H9 (cell line): ENCODE measurements around the gene GM2A. TPM values are rescaled to one million over a fixed set of nuclear protein-coding genes. Genes with fewer than 3 reads are reported as not detected.

Experiments
- DNase-seq: peaks from one replicate; pipeline ENCODE4 v3.0.0-alpha.2; 2017
- H2AFZ ChIP-seq: one replicate; pipeline ENCODE4 v1.6.1; 2013; ENCODE audit warnings: mild to moderate bottlenecking, low read length, control low read depth, moderate library complexity
- H2AK5ac ChIP-seq: 2 replicates; pipeline ENCODE4 v1.6.1; 2013; ENCODE audit warnings: low read length, control low read depth, mixed read lengths; ENCODE audit not compliant: insufficient read length
- H2BK120ac ChIP-seq: one replicate; pipeline ENCODE4 v1.6.1; 2013; ENCODE audit warnings: low read depth, mild to moderate bottlenecking, low read length, control low read depth, inconsistent platforms; ENCODE audit not compliant: poor library complexity, severe bottlenecking
- H2BK12ac ChIP-seq: 2 replicates; pipeline ENCODE4 v1.6.1; 2013; ENCODE audit warnings: low read length, control low read depth, mixed read lengths, low read depth; ENCODE audit not compliant: insufficient read length
- H2BK15ac ChIP-seq: 2 replicates; pipeline ENCODE4 v1.6.1; 2013; ENCODE audit warnings: low read depth, low read length, control low read depth
- H2BK20ac ChIP-seq: one replicate; pipeline ENCODE4 v1.6.1; 2013; ENCODE audit warnings: low read depth, mild to moderate bottlenecking, low read length, control low read depth, inconsistent platforms; ENCODE audit not compliant: poor library complexity, severe bottlenecking
- H2BK5ac ChIP-seq: 2 replicates; pipeline ENCODE4 v1.6.1; 2013; ENCODE audit warnings: low read length, control low read depth, mixed read lengths; ENCODE audit not compliant: insufficient read length
- H3K14ac ChIP-seq: 2 replicates; pipeline ENCODE4 v1.6.1; 2013; ENCODE audit warnings: low read length, control low read depth; ENCODE audit not compliant: insufficient read depth
- H3K18ac ChIP-seq: 2 replicates; pipeline ENCODE4 v1.6.1; 2013; ENCODE audit warnings: low read depth, mild to moderate bottlenecking, mixed read lengths, low read length, control low read depth; ENCODE audit not compliant: insufficient read length
- H3K23ac ChIP-seq: 2 replicates; pipeline ENCODE4 v1.6.1; 2013; ENCODE audit warnings: low read length, control low read depth, mixed read lengths, low read depth; ENCODE audit not compliant: insufficient read length
- H3K23me2 ChIP-seq: 2 replicates; pipeline ENCODE4 v1.6.1; 2013; ENCODE audit warnings: low read depth, mild to moderate bottlenecking, mixed read lengths, low read length, control low read depth; ENCODE audit not compliant: insufficient read length, poor library complexity, severe bottlenecking
- H3K27ac ChIP-seq: 2 replicates; pipeline ENCODE4 v1.5.1; 2013; ENCODE audit warnings: low read length, control low read depth, mixed read lengths, low read depth; ENCODE audit not compliant: insufficient read length
- H3K27me3 ChIP-seq: 2 replicates; pipeline ENCODE4 v1.6.1; 2013; ENCODE audit warnings: low read length, control low read depth, inconsistent platforms; ENCODE audit not compliant: insufficient read depth
- H3K4ac ChIP-seq: 2 replicates; pipeline ENCODE4 v1.6.1; 2013; ENCODE audit warnings: low read depth, mild to moderate bottlenecking, control low read depth, inconsistent platforms, low read length, moderate library complexity
- H3K4me1 ChIP-seq: 2 replicates; pipeline ENCODE4 v1.6.1; 2013; ENCODE audit warnings: low read length, control low read depth, inconsistent platforms; ENCODE audit not compliant: insufficient read depth
- H3K4me2 ChIP-seq: 2 replicates; pipeline ENCODE4 v1.6.1; 2013; ENCODE audit warnings: low read length, control low read depth, mixed read lengths; ENCODE audit not compliant: insufficient read length, insufficient read depth
- H3K56ac ChIP-seq: 2 replicates; pipeline ENCODE4 v1.6.1; 2013; ENCODE audit warnings: low read depth, mild to moderate bottlenecking, mixed read lengths, low read length, control low read depth; ENCODE audit not compliant: insufficient read length
- H3K79me1 ChIP-seq: 2 replicates; pipeline ENCODE4 v1.6.1; 2013; ENCODE audit warnings: low read depth, mild to moderate bottlenecking, moderate library complexity, low read length, control low read depth, inconsistent platforms; ENCODE audit not compliant: insufficient read depth, poor library complexity, severe bottlenecking
- H3K79me2 ChIP-seq: 2 replicates; pipeline ENCODE4 v1.6.1; 2013; ENCODE audit warnings: low read length, control low read depth, inconsistent platforms; ENCODE audit not compliant: insufficient read depth
- H3K9ac ChIP-seq: 2 replicates; pipeline ENCODE4 v1.6.1; 2013; ENCODE audit warnings: low read length, control low read depth, mixed read lengths; ENCODE audit not compliant: insufficient read length; ENCODE audit errors: extremely low read depth
- H3K9me3 ChIP-seq: one replicate; pipeline ENCODE4 v1.6.1; 2013; ENCODE audit warnings: low read depth, low read length, inconsistent platforms; ENCODE audit not compliant: control insufficient read depth
- H3T11ph ChIP-seq: one replicate; pipeline ENCODE4 v1.6.1; 2013; ENCODE audit warnings: mild to moderate bottlenecking, low read length, control low read depth, inconsistent platforms
- H4K20me1 ChIP-seq: one replicate; pipeline ENCODE4 v1.6.1; 2013; ENCODE audit not compliant: control insufficient read depth, insufficient read length, insufficient read depth
- H4K5ac ChIP-seq: 2 replicates; pipeline ENCODE4 v1.6.1; 2013; ENCODE audit warnings: low read depth, mild to moderate bottlenecking, mixed read lengths, low read length, control low read depth; ENCODE audit not compliant: insufficient read length
- H4K8ac ChIP-seq: replicated peaks from 2 replicates; pipeline ENCODE4 v1.6.1; 2013; ENCODE audit warnings: low read length, control low read depth, mixed read lengths, low read depth; ENCODE audit not compliant: insufficient read length
- H4K91ac ChIP-seq: 2 replicates; pipeline ENCODE4 v1.6.1; 2013; ENCODE audit warnings: low read depth, mild to moderate bottlenecking, moderate library complexity, mixed read lengths, low read length, control low read depth; ENCODE audit not compliant: insufficient read length
- H3K27ac Mint-ChIP-seq, 3 experiments: 2 replicates in 2 of 3; 3 replicates in 1 of 3; pipeline ENCODE4 v1.8.0; 2020 to 2021; ENCODE audit warnings: mixed read lengths in 3 of 3, mild to moderate bottlenecking in 1 of 3, moderate library complexity in 1 of 3
- H3K27me3 Mint-ChIP-seq: 2 replicates; pipeline ENCODE4 v1.8.0; 2021; ENCODE audit warnings: low read depth, mild to moderate bottlenecking, moderate library complexity, mixed read lengths
- H3K36me3 Mint-ChIP-seq, 3 experiments: 2 replicates in 2 of 3; 3 replicates in 1 of 3; pipeline ENCODE4 v1.8.0; 2020 to 2021; ENCODE audit warnings: low read depth in 3 of 3, mixed read lengths in 3 of 3; ENCODE audit not compliant: insufficient read depth in 1 of 3
- H3K4me1 Mint-ChIP-seq, 2 experiments: 2 replicates each; pipeline ENCODE4 v1.8.0; 2020; ENCODE audit warnings: mixed read lengths in 2 of 2
- H3K4me3 Mint-ChIP-seq, 2 experiments: 2 replicates in 1 of 2; 3 replicates in 1 of 2; pipeline ENCODE4 v1.8.0; 2020 to 2021; ENCODE audit warnings: mild to moderate bottlenecking in 2 of 2, mixed read lengths in 2 of 2, moderate library complexity in 1 of 2
- H3K9me3 Mint-ChIP-seq, 2 experiments: 2 replicates in 1 of 2; 3 replicates in 1 of 2; pipeline ENCODE4 v1.8.0; 2020; ENCODE audit warnings: mild to moderate bottlenecking in 2 of 2, mixed read lengths in 2 of 2, moderate library complexity in 1 of 2
- CTCF ChIP-seq: fragments of 200-600 bp; sonication (generic); conservative IDR thresholded peaks from 3 replicates; pipeline ENCODE4 v1.8.0; 2021; ENCODE audit warnings: antibody characterized with exemption, mild to moderate bottlenecking
- WGBS: extraction: QIAGEN DNeasy Blood & Tissue Kit; methylation state at CpG from one replicate; pipeline ENCODE4 v1.1.7; 2013; ENCODE audit warnings: missing lambda C conversion rate, low lambda C conversion rate, mixed read lengths; ENCODE audit not compliant: insufficient read length; ENCODE audit errors: extremely low coverage; 5-methylcytosine and 5-hydroxymethylcytosine counted together
- total RNA-seq: library from RNA; stranded (reverse); gene quantifications from 2 replicates; pipeline ENCODE4 v1.2.1, GENCODE V29; 2021

GM2A gene
- total RNA-seq, 1 experiment from 2014 or later = 27.8 TPM

GRCh38 chr5:151228986-151229385 lies 24.0 kb upstream of the GM2A start:
- Histone ChIP-seq H3K9ac (no peak overlapping the region), H4K20me1 (no peaks in the 10 kb centered on the region), H3K4me2 (no peak overlapping the region), H3K27ac (no peak overlapping the region), H2BK120ac (no peak overlapping the region), H2AFZ (no peak overlapping the region), H4K8ac (no peak overlapping the region), H3T11ph (no peak overlapping the region), H3K56ac (no peak overlapping the region), H4K91ac (no peak overlapping the region), H3K9me3 (no peaks in the 10 kb centered on the region), H3K23me2 (no peaks in the 10 kb centered on the region), H4K5ac (no peak overlapping the region), H2BK15ac (no peak overlapping the region), H2BK5ac (no peak overlapping the region), H2AK5ac (no peak overlapping the region), H3K79me2 (no peaks in the 10 kb centered on the region), H2BK20ac (no peak overlapping the region), H3K4me1 (no peaks in the 10 kb centered on the region), H3K4ac (no peak overlapping the region), H3K18ac (no peak overlapping the region), H3K27me3 (no peaks in the 10 kb centered on the region), H3K79me1 (no peaks in the 10 kb centered on the region), H2BK12ac (no peak overlapping the region), H3K23ac (no peak overlapping the region), H3K14ac (no peak overlapping the region)
- Mint-ChIP-seq H3K27me3 (no peaks in the 10 kb centered on the region; the same call in 1 of the 2 replicates), H3K4me3 (no peak overlapping the region), H3K27ac (no peak overlapping the region), H3K4me1 (peaks cover 7 to 12% of the 10 kb centered on the region in 2 experiments), H3K36me3 (no peaks in the 10 kb centered on the region), H3K9me3 (no peaks in the 10 kb centered on the region)
- TF ChIP-seq CTCF = no peak
- no CpG with 5 or more reads among the region's 2 CpGs for WGBS
- DNase-seq = no peak
